ENCODE data around the gene BANF2.
"Not testable (repeated sequence)": the region's sequence is repeated elsewhere in the genome, so short reads cannot be mapped to it uniquely, and the experiment has no call there.

Gene BANF2

GRCh38 chr20:17761604-17762003 lies 61.8 kb downstream of the BANF2 start:
- no peak for DNase-seq

GRCh38 chr20:17762243-17762872 lies 62.6 kb downstream of the BANF2 start:
- no peak for DNase-seq

- DNase-seq, result no peak
Measured at GRCh38 chr20:17762873-17763557, 63.2 kb downstream of the BANF2 start.

GRCh38 chr20:17765017-17765416 lies 65.3 kb downstream of the BANF2 start:
- no peak for DNase-seq

GRCh38 chr20:17765584-17765983 lies 65.8 kb downstream of the BANF2 start:
- DNase-seq, result no peak

- no peak for DNase-seq
Measured at GRCh38 chr20:17766226-17766625, 66.5 kb downstream of the BANF2 start.

- DNase-seq, result no peak
Measured at GRCh38 chr20:17767624-17768023, 67.9 kb downstream of the BANF2 start.

GRCh38 chr20:17768271-17768670 lies 68.5 kb downstream of the BANF2 start:
- DNase-seq, result peak in 1 of 56 donors; percentile 7

- not testable (repeated sequence) for DNase-seq
Measured at GRCh38 chr20:17769716-17770115, 70.0 kb downstream of the BANF2 start.

- DNase-seq, result no peak
Measured at GRCh38 chr20:17771206-17772004, 71.6 kb downstream of the BANF2 start.

- DNase-seq, result no peak
Measured at GRCh38 chr20:17772005-17772343, 72.2 kb downstream of the BANF2 start.

GRCh38 chr20:17773619-17774018 lies 73.9 kb downstream of the BANF2 start:
- no peak for DNase-seq

GRCh38 chr20:17775600-17775999 lies 75.8 kb downstream of the BANF2 start:
- no peak for DNase-seq

GRCh38 chr20:17776551-17776950 lies 76.8 kb downstream of the BANF2 start:
- DNase-seq, result no peak

GRCh38 chr20:17779011-17779410 lies 79.2 kb downstream of the BANF2 start:
- DNase-seq, result not testable (repeated sequence)

GRCh38 chr20:17782768-17783167 lies 83.0 kb downstream of the BANF2 start:
- no peak for DNase-seq

- DNase-seq, result no peak
Measured at GRCh38 chr20:17783671-17784070, 83.9 kb downstream of the BANF2 start.

- DNase-seq, result no peak
Measured at GRCh38 chr20:17785007-17785406, 85.2 kb downstream of the BANF2 start.

Data from amygdala (tissue), 56 donors.